ENCODE data around the gene RAMP2. TPM values are rescaled to one million over a fixed set of nuclear protein-coding genes. Genes with fewer than 3 reads are reported as not detected.

Gene RAMP2
- total and polyA plus RNA-seq, 2 of the 13 experiments (the other 11 are each of a cell fraction or from before 2014, with no cell fraction given) = 1.4 to 5.2 TPM

DNA sequence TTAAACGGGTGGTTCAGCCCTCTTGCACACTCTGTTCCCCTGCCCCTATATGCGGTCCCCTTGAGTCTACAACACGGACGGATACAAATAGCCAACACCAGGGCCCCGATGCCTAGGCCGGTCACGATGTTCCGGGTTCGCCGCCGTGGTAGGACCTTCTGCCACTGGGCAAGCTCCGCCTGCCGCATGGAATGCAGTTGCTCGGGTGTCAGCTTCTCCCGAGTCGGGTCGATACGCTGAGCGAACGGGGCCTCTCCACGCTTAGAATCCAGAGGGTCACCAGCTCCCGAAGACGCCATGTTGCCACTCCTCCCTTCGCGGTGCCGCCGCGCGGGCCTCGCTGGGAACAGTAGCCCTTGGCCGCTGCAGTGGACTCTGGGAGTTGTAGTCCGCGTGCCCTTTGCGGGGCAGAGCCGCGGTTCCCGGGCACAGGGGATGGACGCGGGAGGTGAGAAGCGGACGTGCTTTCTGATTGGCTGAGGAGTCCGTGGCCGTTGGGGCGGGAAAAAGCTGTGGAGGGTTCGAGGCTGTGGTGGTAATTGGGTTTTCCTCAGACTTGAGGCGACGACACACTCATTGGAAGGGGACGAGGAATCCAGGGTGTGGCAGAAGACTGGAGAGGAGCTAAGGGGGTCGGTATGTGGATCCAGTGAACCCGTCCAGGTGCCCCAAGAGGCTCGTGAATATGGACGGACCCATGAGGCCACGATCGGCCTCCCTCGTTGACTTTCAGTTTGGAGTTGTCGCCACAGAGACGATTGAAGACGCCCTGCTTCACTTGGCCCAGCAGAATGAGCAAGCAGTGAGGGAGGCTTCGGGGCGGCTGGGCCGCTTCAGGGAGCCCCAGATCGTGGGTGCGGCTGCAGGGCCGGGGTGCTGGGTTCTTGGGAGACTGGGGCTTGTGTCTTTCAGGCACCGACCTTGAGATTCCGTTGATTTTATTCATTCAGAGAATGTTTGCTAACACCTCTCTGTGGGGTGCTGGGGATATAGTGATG lies 37.7 kb downstream of the RAMP2 start, which contains the start of the genes CNTD1 and COA3 (continued):
- TF ChIP-seq, protein P1, sequence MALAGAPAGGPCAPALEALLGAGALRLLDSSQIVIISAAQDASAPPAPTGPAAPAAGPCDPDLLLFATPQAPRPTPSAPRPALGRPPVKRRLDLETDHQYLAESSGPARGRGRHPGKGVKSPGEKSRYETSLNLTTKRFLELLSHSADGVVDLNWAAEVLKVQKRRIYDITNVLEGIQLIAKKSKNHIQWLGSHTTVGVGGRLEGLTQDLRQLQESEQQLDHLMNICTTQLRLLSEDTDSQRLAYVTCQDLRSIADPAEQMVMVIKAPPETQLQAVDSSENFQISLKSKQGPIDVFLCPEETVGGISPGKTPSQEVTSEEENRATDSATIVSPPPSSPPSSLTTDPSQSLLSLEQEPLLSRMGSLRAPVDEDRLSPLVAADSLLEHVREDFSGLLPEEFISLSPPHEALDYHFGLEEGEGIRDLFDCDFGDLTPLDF (CRISPR knock-in tag; IDR thresholded peaks at IDR 0.05) = peak; percentile 96
- TF ChIP-seq, protein P2, sequence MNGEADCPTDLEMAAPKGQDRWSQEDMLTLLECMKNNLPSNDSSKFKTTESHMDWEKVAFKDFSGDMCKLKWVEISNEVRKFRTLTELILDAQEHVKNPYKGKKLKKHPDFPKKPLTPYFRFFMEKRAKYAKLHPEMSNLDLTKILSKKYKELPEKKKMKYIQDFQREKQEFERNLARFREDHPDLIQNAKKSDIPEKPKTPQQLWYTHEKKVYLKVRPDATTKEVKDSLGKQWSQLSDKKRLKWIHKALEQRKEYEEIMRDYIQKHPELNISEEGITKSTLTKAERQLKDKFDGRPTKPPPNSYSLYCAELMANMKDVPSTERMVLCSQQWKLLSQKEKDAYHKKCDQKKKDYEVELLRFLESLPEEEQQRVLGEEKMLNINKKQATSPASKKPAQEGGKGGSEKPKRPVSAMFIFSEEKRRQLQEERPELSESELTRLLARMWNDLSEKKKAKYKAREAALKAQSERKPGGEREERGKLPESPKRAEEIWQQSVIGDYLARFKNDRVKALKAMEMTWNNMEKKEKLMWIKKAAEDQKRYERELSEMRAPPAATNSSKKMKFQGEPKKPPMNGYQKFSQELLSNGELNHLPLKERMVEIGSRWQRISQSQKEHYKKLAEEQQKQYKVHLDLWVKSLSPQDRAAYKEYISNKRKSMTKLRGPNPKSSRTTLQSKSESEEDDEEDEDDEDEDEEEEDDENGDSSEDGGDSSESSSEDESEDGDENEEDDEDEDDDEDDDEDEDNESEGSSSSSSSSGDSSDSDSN (CRISPR knock-in tag; IDR thresholded peaks at IDR 0.05) = peak; percentile 87
- TF ChIP-seq HNF4A (CRISPR knock-in tag; IDR thresholded peaks at IDR 0.05) (peak; percentile 40; the same call in 1 of the 2 replicates), SRSF1 (optimal IDR thresholded peaks at IDR 0.05; ENCODE audit: low read depth, low read length) (peak; percentile 95), FOXA3 (CRISPR knock-in tag; IDR thresholded peaks at IDR 0.05) (peak; percentile 65; the same call in 1 of the 2 replicates)
- TF ChIP-seq, protein P3, sequence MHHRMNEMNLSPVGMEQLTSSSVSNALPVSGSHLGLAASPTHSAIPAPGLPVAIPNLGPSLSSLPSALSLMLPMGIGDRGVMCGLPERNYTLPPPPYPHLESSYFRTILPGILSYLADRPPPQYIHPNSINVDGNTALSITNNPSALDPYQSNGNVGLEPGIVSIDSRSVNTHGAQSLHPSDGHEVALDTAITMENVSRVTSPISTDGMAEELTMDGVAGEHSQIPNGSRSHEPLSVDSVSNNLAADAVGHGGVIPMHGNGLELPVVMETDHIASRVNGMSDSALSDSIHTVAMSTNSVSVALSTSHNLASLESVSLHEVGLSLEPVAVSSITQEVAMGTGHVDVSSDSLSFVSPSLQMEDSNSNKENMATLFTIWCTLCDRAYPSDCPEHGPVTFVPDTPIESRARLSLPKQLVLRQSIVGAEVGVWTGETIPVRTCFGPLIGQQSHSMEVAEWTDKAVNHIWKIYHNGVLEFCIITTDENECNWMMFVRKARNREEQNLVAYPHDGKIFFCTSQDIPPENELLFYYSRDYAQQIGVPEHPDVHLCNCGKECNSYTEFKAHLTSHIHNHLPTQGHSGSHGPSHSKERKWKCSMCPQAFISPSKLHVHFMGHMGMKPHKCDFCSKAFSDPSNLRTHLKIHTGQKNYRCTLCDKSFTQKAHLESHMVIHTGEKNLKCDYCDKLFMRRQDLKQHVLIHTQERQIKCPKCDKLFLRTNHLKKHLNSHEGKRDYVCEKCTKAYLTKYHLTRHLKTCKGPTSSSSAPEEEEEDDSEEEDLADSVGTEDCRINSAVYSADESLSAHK (CRISPR knock-in tag; IDR thresholded peaks at IDR 0.05; ENCODE audit: borderline replicate concordance) = 0 out of 2 replicates have a peak, but pooled peaks have one; percentile 66
- TF ChIP-seq, protein P4, sequence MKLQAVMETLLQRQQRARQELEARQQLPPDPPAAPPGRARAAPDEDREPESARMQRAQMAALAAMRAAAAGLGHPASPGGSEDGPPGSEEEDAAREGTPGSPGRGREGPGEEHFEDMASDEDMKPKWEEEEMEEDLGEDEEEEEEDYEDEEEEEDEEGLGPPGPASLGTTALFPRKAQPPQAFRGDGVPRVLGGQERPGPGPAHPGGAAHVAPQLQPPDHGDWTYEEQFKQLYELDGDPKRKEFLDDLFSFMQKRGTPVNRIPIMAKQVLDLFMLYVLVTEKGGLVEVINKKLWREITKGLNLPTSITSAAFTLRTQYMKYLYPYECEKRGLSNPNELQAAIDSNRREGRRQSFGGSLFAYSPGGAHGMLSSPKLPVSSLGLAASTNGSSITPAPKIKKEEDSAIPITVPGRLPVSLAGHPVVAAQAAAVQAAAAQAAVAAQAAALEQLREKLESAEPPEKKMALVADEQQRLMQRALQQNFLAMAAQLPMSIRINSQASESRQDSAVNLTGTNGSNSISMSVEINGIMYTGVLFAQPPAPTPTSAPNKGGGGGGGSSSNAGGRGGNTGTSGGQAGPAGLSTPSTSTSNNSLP (IDR thresholded peaks at IDR 0.05; ENCODE audit: low read depth, low read length) = no peak
- TF ChIP-seq, protein P5, sequence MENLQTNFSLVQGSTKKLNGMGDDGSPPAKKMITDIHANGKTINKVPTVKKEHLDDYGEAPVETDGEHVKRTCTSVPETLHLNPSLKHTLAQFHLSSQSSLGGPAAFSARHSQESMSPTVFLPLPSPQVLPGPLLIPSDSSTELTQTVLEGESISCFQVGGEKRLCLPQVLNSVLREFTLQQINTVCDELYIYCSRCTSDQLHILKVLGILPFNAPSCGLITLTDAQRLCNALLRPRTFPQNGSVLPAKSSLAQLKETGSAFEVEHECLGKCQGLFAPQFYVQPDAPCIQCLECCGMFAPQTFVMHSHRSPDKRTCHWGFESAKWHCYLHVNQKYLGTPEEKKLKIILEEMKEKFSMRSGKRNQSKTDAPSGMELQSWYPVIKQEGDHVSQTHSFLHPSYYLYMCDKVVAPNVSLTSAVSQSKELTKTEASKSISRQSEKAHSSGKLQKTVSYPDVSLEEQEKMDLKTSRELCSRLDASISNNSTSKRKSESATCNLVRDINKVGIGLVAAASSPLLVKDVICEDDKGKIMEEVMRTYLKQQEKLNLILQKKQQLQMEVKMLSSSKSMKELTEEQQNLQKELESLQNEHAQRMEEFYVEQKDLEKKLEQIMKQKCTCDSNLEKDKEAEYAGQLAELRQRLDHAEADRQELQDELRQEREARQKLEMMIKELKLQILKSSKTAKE (CRISPR knock-in tag; IDR thresholded peaks at IDR 0.05; ENCODE audit: borderline replicate concordance) = no peak
- TF ChIP-seq, protein P6, sequence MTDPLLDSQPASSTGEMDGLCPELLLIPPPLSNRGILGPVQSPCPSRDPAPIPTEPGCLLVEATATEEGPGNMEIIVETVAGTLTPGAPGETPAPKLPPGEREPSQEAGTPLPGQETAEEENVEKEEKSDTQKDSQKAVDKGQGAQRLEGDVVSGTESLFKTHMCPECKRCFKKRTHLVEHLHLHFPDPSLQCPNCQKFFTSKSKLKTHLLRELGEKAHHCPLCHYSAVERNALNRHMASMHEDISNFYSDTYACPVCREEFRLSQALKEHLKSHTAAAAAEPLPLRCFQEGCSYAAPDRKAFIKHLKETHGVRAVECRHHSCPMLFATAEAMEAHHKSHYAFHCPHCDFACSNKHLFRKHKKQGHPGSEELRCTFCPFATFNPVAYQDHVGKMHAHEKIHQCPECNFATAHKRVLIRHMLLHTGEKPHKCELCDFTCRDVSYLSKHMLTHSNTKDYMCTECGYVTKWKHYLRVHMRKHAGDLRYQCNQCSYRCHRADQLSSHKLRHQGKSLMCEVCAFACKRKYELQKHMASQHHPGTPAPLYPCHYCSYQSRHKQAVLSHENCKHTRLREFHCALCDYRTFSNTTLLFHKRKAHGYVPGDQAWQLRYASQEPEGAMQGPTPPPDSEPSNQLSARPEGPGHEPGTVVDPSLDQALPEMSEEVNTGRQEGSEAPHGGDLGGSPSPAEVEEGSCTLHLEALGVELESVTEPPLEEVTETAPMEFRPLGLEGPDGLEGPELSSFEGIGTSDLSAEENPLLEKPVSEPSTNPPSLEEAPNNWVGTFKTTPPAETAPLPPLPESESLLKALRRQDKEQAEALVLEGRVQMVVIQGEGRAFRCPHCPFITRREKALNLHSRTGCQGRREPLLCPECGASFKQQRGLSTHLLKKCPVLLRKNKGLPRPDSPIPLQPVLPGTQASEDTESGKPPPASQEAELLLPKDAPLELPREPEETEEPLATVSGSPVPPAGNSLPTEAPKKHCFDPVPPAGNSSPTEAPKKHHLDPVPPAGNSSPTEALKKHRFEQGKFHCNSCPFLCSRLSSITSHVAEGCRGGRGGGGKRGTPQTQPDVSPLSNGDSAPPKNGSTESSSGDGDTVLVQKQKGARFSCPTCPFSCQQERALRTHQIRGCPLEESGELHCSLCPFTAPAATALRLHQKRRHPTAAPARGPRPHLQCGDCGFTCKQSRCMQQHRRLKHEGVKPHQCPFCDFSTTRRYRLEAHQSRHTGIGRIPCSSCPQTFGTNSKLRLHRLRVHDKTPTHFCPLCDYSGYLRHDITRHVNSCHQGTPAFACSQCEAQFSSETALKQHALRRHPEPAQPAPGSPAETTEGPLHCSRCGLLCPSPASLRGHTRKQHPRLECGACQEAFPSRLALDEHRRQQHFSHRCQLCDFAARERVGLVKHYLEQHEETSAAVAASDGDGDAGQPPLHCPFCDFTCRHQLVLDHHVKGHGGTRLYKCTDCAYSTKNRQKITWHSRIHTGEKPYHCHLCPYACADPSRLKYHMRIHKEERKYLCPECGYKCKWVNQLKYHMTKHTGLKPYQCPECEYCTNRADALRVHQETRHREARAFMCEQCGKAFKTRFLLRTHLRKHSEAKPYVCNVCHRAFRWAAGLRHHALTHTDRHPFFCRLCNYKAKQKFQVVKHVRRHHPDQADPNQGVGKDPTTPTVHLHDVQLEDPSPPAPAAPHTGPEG (CRISPR knock-in tag; IDR thresholded peaks at IDR 0.05) = no peak
